GM12874 (cell line): ENCODE results near the gene RBMS2.

Source experiments
- CTCF ChIP-seq: IDR thresholded peaks from 2 replicates; pipeline ENCODE4 v1.5.1; 2011; ENCODE audit warnings: low read depth, mild to moderate bottlenecking, control low read depth, low read length, moderate library complexity; ENCODE audit not compliant: insufficient read depth

Gene RBMS2

GRCh38 chr12:56585098-56585497 is 63.5 kb downstream of the RBMS2 start:
- TF ChIP-seq CTCF: no peak

- TF ChIP-seq CTCF: no peak
These were observed 68.2 kb downstream of the RBMS2 start for GRCh38 chr12:56589783-56590182.

GRCh38 chr12:56590237-56590830 is 68.7 kb downstream of the RBMS2 start:
- TF ChIP-seq CTCF: peak; percentile 75

GRCh38 chr12:56591126-56591525 is 69.5 kb downstream of the RBMS2 start:
- no peak for TF ChIP-seq CTCF

GRCh38 chr12:56591961-56592360 is 70.3 kb downstream of the RBMS2 start:
- no peak for TF ChIP-seq CTCF

- TF ChIP-seq CTCF: peak; percentile 87
These were observed 72.4 kb downstream of the RBMS2 start for GRCh38 chr12:56593909-56594621.

GRCh38 chr12:56596815-56597214 is 75.2 kb downstream of the RBMS2 start:
- TF ChIP-seq CTCF: no peak
